Mesendoderm (in vitro differentiated cells): ENCODE data around the gene VASN.

Source experiments
- DNase-seq: peaks from one replicate; pipeline ENCODE4 v3.0.0; 2013
- H2AK5ac ChIP-seq: 2 replicates; pipeline ENCODE4 v1.6.1; 2013; ENCODE audit warnings: low read length, inconsistent platforms
- H2BK120ac ChIP-seq: 2 replicates; pipeline ENCODE4 v1.6.1; 2013; ENCODE audit warnings: low read depth, mild to moderate bottlenecking, low read length, moderate library complexity, mixed read lengths
- H2BK15ac ChIP-seq: replicated peaks from 2 replicates; pipeline ENCODE4 v1.6.1; 2013; ENCODE audit warnings: low read depth, mild to moderate bottlenecking, moderate library complexity
- H2BK5ac ChIP-seq: 2 replicates; pipeline ENCODE4 v1.6.1; 2013; ENCODE audit warnings: low read length, inconsistent platforms
- H3K18ac ChIP-seq: 2 replicates; pipeline ENCODE4 v1.6.1; 2013; ENCODE audit warnings: mild to moderate bottlenecking, low read length, mixed read lengths
- H3K23ac ChIP-seq: one replicate; pipeline ENCODE4 v1.6.1; 2013; ENCODE audit warnings: low read length
- H3K27ac ChIP-seq: 2 replicates; pipeline ENCODE4 v1.5.1; 2013; ENCODE audit warnings: low read depth, mild to moderate bottlenecking, inconsistent platforms, low read length, moderate library complexity
- H3K27me3 ChIP-seq: 2 replicates; pipeline ENCODE4 v1.6.1; 2013; ENCODE audit warnings: low read length, control low read depth, mild to moderate bottlenecking, inconsistent platforms; ENCODE audit not compliant: insufficient read depth, poor library complexity
- H3K36me3 ChIP-seq: 2 replicates; pipeline ENCODE4 v1.6.1; 2013; ENCODE audit warnings: low read length, inconsistent platforms; ENCODE audit not compliant: control insufficient read depth, insufficient read depth
- H3K4ac ChIP-seq: one replicate; pipeline ENCODE4 v1.6.1; 2013; ENCODE audit warnings: low read depth, mild to moderate bottlenecking, low read length, moderate library complexity
- H3K4me1 ChIP-seq: 2 replicates; pipeline ENCODE4 v1.6.1; 2013; ENCODE audit warnings: low read depth, low read length, inconsistent platforms; ENCODE audit not compliant: control insufficient read depth
- H3K4me2 ChIP-seq: 2 replicates; pipeline ENCODE4 v1.6.1; 2013; ENCODE audit warnings: low read length
- H3K4me3 ChIP-seq: 2 replicates; pipeline ENCODE4 v1.5.1; 2013; ENCODE audit warnings: mild to moderate bottlenecking, low read length
- H3K56ac ChIP-seq: one replicate; pipeline ENCODE4 v1.6.1; 2013; ENCODE audit warnings: low read length
- H3K79me1 ChIP-seq: 2 replicates; pipeline ENCODE4 v1.6.1; 2013; ENCODE audit warnings: low read length, inconsistent platforms
- H3K79me2 ChIP-seq: 2 replicates; pipeline ENCODE4 v1.6.1; 2013; ENCODE audit warnings: mild to moderate bottlenecking, low read length; ENCODE audit not compliant: control insufficient read depth, insufficient read depth
- H3K9ac ChIP-seq: 2 replicates; pipeline ENCODE4 v1.6.1; 2013; ENCODE audit warnings: low read length, inconsistent platforms
- H4K5ac ChIP-seq: one replicate; pipeline ENCODE4 v1.6.1; 2013; ENCODE audit warnings: low read length
- H4K8ac ChIP-seq: one replicate; pipeline ENCODE4 v1.6.1; 2013; ENCODE audit warnings: low read depth, mild to moderate bottlenecking, control low read depth, low read length, moderate library complexity
- WGBS: extraction: QIAGEN DNeasy Blood & Tissue Kit; methylation state at CpG from one replicate; pipeline ENCODE4 v1.1.7; 2013; ENCODE audit warnings: low lambda C conversion rate, missing lambda C conversion rate; ENCODE audit not compliant: insufficient coverage; ENCODE audit errors: extremely low coverage; 5-methylcytosine and 5-hydroxymethylcytosine counted together

VASN gene

DNA sequence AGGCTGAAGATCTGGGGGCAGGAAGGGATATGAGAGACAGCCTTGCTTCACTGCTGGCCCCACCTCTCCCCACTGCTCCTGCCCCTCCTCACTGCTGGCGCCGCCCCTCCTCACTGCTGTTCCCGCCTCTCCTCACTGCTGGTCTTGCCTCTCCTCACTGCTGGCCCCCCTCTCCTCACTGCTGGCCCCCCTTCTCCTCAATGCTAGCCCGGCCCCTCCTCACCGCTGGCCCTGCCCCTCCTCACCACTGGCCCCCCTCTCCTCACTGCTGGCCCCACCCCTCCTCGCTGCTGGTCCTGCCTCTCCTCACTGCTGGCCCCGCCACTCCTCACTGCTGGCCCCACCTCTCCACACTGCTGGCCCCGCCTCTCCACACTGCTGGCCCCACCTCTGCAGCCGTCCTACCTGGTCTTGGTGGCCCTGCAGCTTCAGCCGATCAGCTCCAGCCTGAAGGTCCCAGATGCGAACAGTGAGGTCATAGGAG lies 11.1 kb upstream of the VASN start:
- H4K8ac ChIP-seq = no peak overlapping the region
- no peaks in the 10 kb centered on the region for H3K79me2 ChIP-seq
- no peak overlapping the region for H2BK15ac ChIP-seq
- no CpG with 5 or more reads among the region's 11 CpGs for WGBS
- H3K4me2 ChIP-seq = no peak overlapping the region
- no peaks in the 10 kb centered on the region for H3K4me1 ChIP-seq
- H3K36me3 ChIP-seq = no peaks in the 10 kb centered on the region
- H3K79me1 ChIP-seq = no peaks in the 10 kb centered on the region
- no peak overlapping the region for H3K56ac ChIP-seq
- no peak overlapping the region for H3K23ac ChIP-seq
- H4K5ac ChIP-seq = no peak overlapping the region
- no peak overlapping the region for H3K9ac ChIP-seq
- peak; percentile 74 for DNase-seq
- no peak overlapping the region for H3K4me3 ChIP-seq
- no peak overlapping the region for H2AK5ac ChIP-seq
- H2BK120ac ChIP-seq = no peak overlapping the region
- H2BK5ac ChIP-seq = no peak overlapping the region
- no peaks in the 10 kb centered on the region for H3K27me3 ChIP-seq
- no peak overlapping the region for H3K27ac ChIP-seq
- no peak overlapping the region for H3K18ac ChIP-seq
- no peak overlapping the region for H3K4ac ChIP-seq

DNA sequence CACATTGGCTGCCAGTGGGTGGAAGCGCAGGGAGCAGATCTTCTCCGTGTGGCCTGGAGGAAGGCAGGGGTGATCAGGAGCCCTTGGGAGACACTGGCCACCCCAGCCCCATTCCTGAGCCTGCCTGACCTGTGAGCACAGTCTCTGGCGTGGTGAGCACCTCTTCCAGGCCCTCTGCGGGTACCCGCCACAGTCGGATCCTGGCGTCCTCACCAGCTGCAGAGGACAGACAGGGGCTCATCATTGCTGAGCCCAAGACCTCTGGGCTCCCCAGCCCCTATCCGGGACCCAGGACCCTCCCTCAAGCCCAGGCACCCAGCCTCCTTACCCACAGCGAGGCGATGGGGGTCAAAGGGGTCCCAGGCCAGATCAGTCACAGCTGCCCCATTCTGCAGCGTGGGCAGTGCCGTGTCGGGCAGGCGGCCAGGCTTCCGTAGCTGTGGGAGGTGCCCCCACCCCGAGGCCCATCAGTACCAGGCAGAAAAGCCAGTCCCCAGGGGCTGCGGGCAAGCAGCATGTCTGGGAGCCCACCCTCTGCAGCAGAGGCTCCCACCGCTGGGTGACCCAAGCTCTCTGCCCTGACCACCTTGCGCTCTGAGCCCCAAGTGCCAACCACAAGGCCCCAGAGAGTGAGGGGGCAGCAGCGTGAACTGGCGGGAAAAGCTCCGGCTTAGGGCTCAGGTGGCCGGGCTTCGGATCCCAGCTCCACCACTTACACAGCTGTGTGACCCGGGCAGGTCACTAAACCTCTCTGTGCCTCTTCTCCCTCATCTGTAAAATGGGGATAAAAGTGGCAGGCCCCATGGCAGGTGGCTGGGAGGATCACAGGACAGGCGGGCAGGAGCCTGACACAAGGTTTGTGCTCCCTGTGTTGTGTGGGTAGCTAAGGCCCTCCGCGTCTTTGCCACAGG lies 10.4 kb upstream of the VASN start:
- Histone ChIP-seq H3K4ac (no peak overlapping the region), H3K36me3 (no peaks in the 10 kb centered on the region), H3K18ac (no peak overlapping the region), H3K9ac (no peak overlapping the region), H3K27me3 (no peaks in the 10 kb centered on the region), H3K56ac (no peak overlapping the region), H3K4me2 (no peak overlapping the region), H2BK15ac (no peak overlapping the region), H3K27ac (no peak overlapping the region), H2AK5ac (no peak overlapping the region), H2BK5ac (no peak overlapping the region), H4K5ac (no peak overlapping the region), H3K4me3 (no peak overlapping the region), H3K79me2 (no peaks in the 10 kb centered on the region), H3K23ac (no peak overlapping the region), H3K4me1 (no peaks in the 10 kb centered on the region), H3K79me1 (no peaks in the 10 kb centered on the region), H2BK120ac (no peak overlapping the region), H4K8ac (no peak overlapping the region)
- DNase-seq = no peak
- no CpG with 5 or more reads among the region's 28 CpGs for WGBS

DNA sequence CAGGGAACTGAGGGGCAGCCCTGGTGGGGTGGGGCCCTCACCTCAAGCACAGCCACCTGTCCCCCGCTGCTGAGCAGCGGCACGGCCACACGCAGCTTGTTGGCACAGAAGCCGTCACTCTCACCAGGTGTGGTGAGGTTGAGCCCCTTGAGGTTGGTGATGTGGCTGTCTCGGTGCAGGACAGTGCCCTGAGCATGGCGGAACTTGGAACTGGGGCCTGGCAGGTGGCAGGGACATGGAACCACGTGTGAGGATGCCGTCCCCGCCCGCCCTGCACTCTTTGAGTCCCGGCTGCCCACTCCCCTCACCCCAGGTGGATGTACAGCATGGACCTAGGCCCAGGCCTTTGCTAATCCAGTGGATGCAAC lies 9.7 kb upstream of the VASN start:
- H3K4me2 ChIP-seq = no peak overlapping the region
- no peak overlapping the region for H3K4me3 ChIP-seq
- WGBS = no CpG with 5 or more reads among the region's 12 CpGs

DNA sequence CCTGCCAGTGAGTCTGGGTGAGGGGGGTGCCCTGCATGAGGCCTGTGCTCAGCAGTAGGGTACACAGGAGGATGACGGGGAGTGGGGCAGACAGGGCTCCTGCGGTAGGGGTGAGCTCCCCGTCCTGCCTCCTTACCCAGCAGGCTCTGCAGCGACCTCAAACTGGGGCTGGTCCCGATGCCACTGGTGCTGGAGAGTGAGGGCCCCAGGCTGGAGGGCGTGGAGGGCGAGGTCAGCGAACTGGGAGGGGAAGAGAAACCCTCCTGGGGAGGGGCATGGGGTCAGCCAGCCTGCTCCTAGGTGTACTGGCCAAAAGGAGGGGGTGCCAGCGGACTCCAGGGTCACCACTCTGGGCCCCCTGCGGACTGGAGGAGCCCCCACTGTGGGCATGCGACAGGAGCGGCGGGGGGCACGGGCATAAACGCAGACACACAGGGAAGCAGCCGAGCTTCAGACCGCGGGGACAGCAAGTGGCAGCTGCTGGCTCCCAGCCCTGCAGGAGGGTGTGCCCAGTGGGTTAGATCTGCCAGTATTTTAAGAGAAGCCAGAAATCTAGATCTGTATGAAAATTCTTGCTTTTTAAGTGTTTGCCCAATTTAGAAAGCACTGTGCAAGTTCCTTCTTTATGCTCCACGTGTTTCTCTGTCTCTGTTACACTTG lies 9.0 kb upstream of the VASN start:
- no peak overlapping the region for H4K8ac ChIP-seq
- no peaks in the 10 kb centered on the region for H3K27me3 ChIP-seq
- no peak overlapping the region for H3K4me2 ChIP-seq
- H3K4me1 ChIP-seq = no peaks in the 10 kb centered on the region
- no peak overlapping the region for H3K4ac ChIP-seq
- H2BK15ac ChIP-seq = no peak overlapping the region
- WGBS = no CpG with 5 or more reads among the region's 19 CpGs
- H3K79me2 ChIP-seq = no peaks in the 10 kb centered on the region
- no peaks in the 10 kb centered on the region for H3K79me1 ChIP-seq
- DNase-seq = no peak
- H3K36me3 ChIP-seq = no peaks in the 10 kb centered on the region
- no peak overlapping the region for H3K4me3 ChIP-seq
- H3K18ac ChIP-seq = no peak overlapping the region
- no peak overlapping the region for H2AK5ac ChIP-seq
- H2BK120ac ChIP-seq = no peak overlapping the region
- H3K23ac ChIP-seq = no peak overlapping the region
- no peak overlapping the region for H3K27ac ChIP-seq
- no peak overlapping the region for H2BK5ac ChIP-seq
- no peak overlapping the region for H4K5ac ChIP-seq
- no peak overlapping the region for H3K56ac ChIP-seq
- H3K9ac ChIP-seq = no peak overlapping the region

More for the DNA sequence above, 9.7 kb upstream of the VASN start:
- no peak for DNase-seq
- Histone ChIP-seq H2BK15ac (no peak overlapping the region), H4K5ac (no peak overlapping the region), H3K4me1 (no peaks in the 10 kb centered on the region), H3K27ac (no peak overlapping the region), H3K9ac (no peak overlapping the region), H3K4ac (no peak overlapping the region), H2AK5ac (no peak overlapping the region), H3K23ac (no peak overlapping the region), H3K79me2 (no peaks in the 10 kb centered on the region), H3K27me3 (no peaks in the 10 kb centered on the region), H2BK5ac (no peak overlapping the region), H3K56ac (no peak overlapping the region), H4K8ac (no peak overlapping the region), H2BK120ac (no peak overlapping the region), H3K36me3 (no peaks in the 10 kb centered on the region), H3K79me1 (no peaks in the 10 kb centered on the region), H3K18ac (no peak overlapping the region)

DNA sequence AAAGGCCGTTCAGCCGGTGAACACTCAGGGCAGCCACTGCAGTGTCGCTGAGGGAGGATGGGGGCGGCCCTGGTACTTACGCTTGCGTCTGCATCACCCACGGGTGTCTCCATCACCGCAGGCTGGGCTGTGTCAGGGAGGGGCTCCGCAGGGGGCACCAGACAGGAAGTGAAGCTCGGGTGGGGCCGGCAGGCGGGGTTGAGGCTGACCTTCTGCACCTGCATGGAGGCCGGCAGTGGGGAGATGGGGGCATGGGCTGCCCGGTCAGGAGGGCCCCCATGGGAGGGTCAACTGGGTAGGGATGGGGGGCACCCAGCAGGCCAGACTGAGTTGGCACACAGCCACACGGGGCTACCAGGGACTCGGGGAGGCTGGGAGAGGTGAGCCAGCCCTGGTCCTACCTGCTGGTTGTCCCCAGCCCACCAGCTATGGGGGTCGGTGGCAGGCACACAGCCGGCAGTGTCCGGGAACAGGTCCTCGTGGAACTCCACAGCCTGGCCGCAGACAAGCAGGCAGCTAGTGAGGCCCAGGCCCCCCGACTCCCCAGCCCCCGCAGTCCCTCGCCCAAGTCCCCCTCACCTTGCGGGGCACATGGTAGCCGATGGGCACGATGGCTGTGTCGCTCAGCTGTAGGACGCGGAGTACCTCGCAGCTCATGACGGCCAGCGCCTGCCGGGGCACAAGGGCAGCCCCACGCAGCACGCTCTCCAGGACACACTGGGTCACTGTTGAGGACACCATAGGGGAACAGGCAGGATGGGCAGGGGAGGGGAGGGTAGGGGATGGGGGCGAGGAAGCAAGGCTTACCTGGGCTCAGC lies 7.2 kb upstream of the VASN start:
- no CpG with 5 or more reads among the region's 37 CpGs for WGBS
- no peaks in the 10 kb centered on the region for H3K36me3 ChIP-seq
- no peak overlapping the region for H3K27ac ChIP-seq
- no peak overlapping the region for H4K5ac ChIP-seq
- H4K8ac ChIP-seq = no peak overlapping the region
- H3K23ac ChIP-seq = no peak overlapping the region
- no peak overlapping the region for H2AK5ac ChIP-seq
- H2BK5ac ChIP-seq = no peak overlapping the region
- no peak overlapping the region for H3K4me2 ChIP-seq
- no peak overlapping the region for H3K56ac ChIP-seq
- H3K4me3 ChIP-seq = no peak overlapping the region
- H3K79me1 ChIP-seq = no peaks in the 10 kb centered on the region
- no peak overlapping the region for H3K9ac ChIP-seq
- H3K4me1 ChIP-seq = no peaks in the 10 kb centered on the region
- H3K79me2 ChIP-seq = no peaks in the 10 kb centered on the region
- H3K27me3 ChIP-seq = no peaks in the 10 kb centered on the region
- no peak for DNase-seq
- H2BK15ac ChIP-seq = no peak overlapping the region
- no peak overlapping the region for H3K18ac ChIP-seq
- H3K4ac ChIP-seq = no peak overlapping the region
- no peak overlapping the region for H2BK120ac ChIP-seq
